ENCODE measurements around the gene ARL6IP1. TPM values are rescaled to one million over a fixed set of nuclear protein-coding genes. Genes with fewer than 3 reads are reported as not detected.
"Not testable (repeated sequence)": the region's sequence is repeated elsewhere in the genome, so short reads cannot be mapped to it uniquely, and the experiment has no call there.

The ARL6IP1 gene
- total RNA-seq, 1 donor from 2014 or later: 19.3 TPM

DNA sequence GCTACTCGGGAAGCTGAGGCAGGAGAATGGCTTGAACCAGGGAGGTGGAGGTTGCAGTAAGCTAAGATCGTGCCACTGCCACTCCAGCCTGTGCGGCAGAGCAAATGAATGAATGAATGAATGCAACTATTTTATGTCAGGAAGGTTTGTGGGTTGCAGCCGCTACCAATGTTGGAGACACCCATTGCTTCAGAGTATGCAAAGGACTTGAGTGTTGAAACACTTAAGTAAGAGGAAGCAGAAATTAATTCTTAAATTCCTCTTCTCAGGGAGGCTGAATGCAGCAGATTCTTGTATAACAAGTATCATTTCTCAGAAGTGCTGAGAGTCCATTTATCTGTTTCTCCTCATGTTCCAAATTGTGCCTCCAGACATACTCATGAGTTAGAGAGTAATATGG lies 26.7 kb downstream of the ARL6IP1 start:
- DNase-seq (ENCODE audit: low spot score); intact Hi-C loops (cut with DNase I): not testable (repeated sequence)

GRCh38 chr16:18772171-18772570 lies 29.2 kb downstream of the ARL6IP1 start:
- intact Hi-C loops (cut with DNase I): not testable (repeated sequence)

GRCh38 chr16:18770336-18770962 lies 30.9 kb downstream of the ARL6IP1 start:
- DNase-seq (ENCODE audit: low spot score); intact Hi-C loops (cut with DNase I): not testable (repeated sequence)

More at GRCh38 chr16:18772171-18772570, 29.2 kb downstream of the ARL6IP1 start:
- not testable (repeated sequence) for DNase-seq (ENCODE audit: low spot score)

- DNase-seq (ENCODE audit: low spot score); intact Hi-C loops (cut with DNase I): not testable (repeated sequence)
These were observed 34.1 kb downstream of the ARL6IP1 start for GRCh38 chr16:18767217-18767616.

DNA sequence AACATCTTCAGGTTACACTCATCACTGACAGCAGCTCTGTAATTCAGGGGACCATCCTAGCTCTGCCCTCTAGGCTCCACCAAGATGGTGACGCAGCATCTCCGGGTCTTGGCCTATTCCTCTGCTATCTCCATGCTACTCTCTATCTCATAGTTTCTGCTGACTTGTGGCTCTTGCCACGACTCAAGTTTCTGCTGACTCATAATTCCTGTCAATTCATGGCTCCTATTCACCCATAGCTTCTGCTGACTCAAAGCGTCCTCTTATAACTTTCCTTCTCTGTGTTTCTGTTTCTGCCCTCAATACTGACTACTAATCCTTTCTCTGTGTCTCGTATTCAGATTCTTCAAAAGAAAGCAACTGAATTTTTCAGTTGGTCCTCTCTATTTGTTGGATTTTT lies 38.6 kb downstream of the ARL6IP1 start:
- intact Hi-C loops (cut with DNase I): not testable (repeated sequence)

DNA sequence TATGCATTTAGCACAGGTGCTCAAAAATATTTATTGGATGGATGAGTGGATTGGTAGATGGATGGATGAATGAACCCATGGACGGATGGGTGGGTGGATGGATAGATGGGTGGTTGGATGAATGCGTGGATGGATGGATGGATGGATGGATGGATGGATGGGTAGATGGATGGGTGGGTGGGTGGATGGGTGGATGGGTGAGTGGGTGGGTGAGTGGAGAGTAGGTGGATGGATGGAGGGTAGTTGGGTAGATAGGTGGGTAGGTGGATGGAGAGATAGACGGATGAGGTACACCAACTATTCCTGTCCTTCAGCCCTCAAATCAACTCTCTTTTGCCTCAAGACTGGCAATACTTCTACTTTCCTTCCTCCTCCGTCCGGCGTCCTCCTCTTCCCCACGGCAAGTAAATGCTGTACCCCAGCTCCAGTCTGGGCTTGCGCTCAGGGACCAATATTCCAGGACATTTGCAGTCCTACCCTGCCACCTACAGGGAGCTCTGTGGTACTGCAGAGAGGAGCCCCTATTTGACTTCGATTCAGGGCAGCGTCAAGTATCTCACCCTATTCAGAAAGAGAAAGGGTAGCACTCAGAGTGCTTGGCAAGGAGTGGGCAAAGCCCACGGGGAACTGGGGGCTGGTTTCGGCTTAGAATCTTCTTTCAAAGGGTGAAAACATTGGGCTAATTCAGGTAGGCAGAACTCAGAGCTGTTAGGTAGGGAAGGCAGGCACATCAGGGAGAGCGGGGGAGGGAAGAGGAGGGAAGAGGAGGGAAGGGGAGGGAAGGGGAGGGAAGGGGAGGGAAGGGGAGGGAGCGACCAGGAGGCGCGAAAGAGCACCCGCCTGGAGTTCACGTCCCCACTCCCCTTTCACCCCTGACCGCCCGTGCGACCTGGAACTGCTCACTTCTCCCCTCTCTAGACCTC lies 41.5 kb downstream of the ARL6IP1 start:
- DNase-seq (ENCODE audit: low spot score); intact Hi-C loops (cut with DNase I): not testable (repeated sequence)

More for the DNA sequence above, 38.6 kb downstream of the ARL6IP1 start:
- not testable (repeated sequence) for DNase-seq (ENCODE audit: low spot score)

GRCh38 chr16:18757960-18758660 lies 43.2 kb downstream of the ARL6IP1 start:
- intact Hi-C loops (cut with DNase I); DNase-seq (ENCODE audit: low spot score): not testable (repeated sequence)

DNA sequence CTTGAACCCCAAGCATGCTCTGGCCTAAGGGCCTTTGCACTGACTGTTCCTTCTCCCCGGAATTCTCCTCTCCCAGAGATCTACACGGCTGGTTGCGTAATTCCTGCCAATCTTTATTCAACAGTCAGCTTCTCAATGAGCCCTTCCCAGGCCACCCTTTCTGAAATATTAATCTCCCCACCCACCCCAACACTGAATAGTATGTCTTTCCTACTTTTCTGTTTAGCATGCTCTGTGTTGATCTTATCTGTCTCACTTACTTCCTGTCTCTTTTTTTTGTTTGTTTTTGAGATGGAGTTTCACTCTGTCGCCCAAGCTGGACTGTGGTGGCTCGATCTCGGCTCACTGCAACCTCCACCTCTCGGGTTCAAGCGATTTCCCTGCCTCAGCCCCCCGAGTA lies 44.7 kb downstream of the ARL6IP1 start:
- intact Hi-C loops (cut with DNase I); DNase-seq (ENCODE audit: low spot score): not testable (repeated sequence)

DNA sequence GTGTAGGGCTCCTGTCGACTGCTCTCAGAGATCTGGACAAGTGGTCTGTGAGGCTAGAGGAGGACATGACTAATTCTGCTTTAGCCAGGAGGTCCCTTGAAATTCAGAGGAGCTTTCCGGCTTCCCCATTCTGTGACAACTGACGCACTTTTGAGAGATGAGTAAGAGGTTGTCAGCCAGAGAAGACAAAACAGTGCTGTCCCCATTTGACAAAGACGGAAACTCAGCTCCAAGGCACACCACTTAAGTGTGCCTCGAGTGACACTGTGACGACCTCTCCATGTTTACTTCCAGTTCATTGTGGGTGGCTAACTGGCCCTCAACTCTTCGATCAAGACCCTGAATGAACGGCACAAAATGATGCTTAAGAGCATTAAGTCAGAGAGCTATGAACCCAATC lies 58.5 kb downstream of the ARL6IP1 start:
- DNase-seq (ENCODE audit: low spot score); intact Hi-C loops (cut with DNase I): not testable (repeated sequence)

Other genes with a start within 250 kb of the ARL6IP1 start
- 143 TPM for gene NOMO2, start 239.5 kb downstream of the ARL6IP1 start, total RNA-seq
- gene RPS15A, start 11.2 kb downstream of the ARL6IP1 start, total RNA-seq: 510 TPM
- 56.0 TPM for gene SMG1, start 124.9 kb upstream of the ARL6IP1 start, total RNA-seq
- 1.9 TPM for gene TMC7, start 182.4 kb upstream of the ARL6IP1 start, total RNA-seq

Data from cardiac septum (tissue), 1 donor.